ENCODE measurements around the gene GEMIN5. TPM values are rescaled to one million over a fixed set of nuclear protein-coding genes. Genes with fewer than 3 reads are reported as not detected.

The GEMIN5 gene
- total RNA-seq, 1 experiment from 2014 or later, result 35.8 TPM

GRCh38 chr5:154850255-154851062, 87.6 kb downstream of the GEMIN5 start, which contains the start of gene FAXDC2:
TSS of gene FAXDC2 (minus strand) at chr5:154850603. CDS start at chr5:154838178, 12,425 bp downstream.
- Histone ChIP-seq H3K23me2 (ENCODE audit: insufficient read length, low read depth, low read length, poor library complexity, severe bottlenecking) (no peaks in the 10 kb centered on the region), H4K91ac (ENCODE audit: insufficient read length, low read depth, low read length) (no peak within 1 kb of the TSS), H3T11ph (ENCODE audit: low read length) (no peak within 1 kb of the TSS), H3K79me2 (ENCODE audit: insufficient read depth, low read length) (no peaks in the 10 kb centered on the region), H2BK15ac (ENCODE audit: low read depth, low read length) (no peak within 1 kb of the TSS), H2AK5ac (ENCODE audit: insufficient read length, low read length) (no peak within 1 kb of the TSS), H3K9me3 (ENCODE audit: control insufficient read depth, low read depth, low read length) (no peaks in the 10 kb centered on the region), H3K4me1 (ENCODE audit: insufficient read depth, low read length) (no peaks in the 10 kb centered on the region), H4K8ac (replicated peaks; ENCODE audit: insufficient read length, low read depth, low read length) (no peak within 1 kb of the TSS), H2BK20ac (ENCODE audit: low read depth, low read length, poor library complexity, severe bottlenecking) (no peak within 1 kb of the TSS), H3K56ac (ENCODE audit: insufficient read length, low read depth, low read length) (no peak within 1 kb of the TSS), H3K27me3 (ENCODE audit: insufficient read depth, low read length) (no peaks in the 10 kb centered on the region), H4K5ac (ENCODE audit: insufficient read length, low read depth, low read length) (no peak within 1 kb of the TSS), H3K23ac (ENCODE audit: insufficient read length, low read depth, low read length) (no peak within 1 kb of the TSS), H3K4me2 (ENCODE audit: insufficient read depth, insufficient read length, low read length) (peak within 1 kb of the TSS; percentile 23), H2BK12ac (ENCODE audit: insufficient read length, low read depth, low read length) (no peak within 1 kb of the TSS), H3K79me1 (ENCODE audit: insufficient read depth, low read depth, low read length, poor library complexity, severe bottlenecking) (no peaks in the 10 kb centered on the region), H4K20me1 (ENCODE audit: control insufficient read depth, insufficient read depth, insufficient read length) (no peaks in the 10 kb centered on the region), H3K27ac (ENCODE audit: insufficient read length, low read depth, low read length) (peak within 1 kb of the TSS; percentile 5), H2BK5ac (ENCODE audit: insufficient read length, low read length) (no peak within 1 kb of the TSS), H3K14ac (ENCODE audit: insufficient read depth, low read length) (0 out of 2 replicates have a peak within 1 kb of the TSS, but pooled peaks have one; percentile 28), H3K4ac (ENCODE audit: low read depth, low read length) (no peak within 1 kb of the TSS), H2AFZ (ENCODE audit: low read length) (no peak within 1 kb of the TSS), H3K9ac (ENCODE audit: extremely low read depth, insufficient read length, low read length) (peak within 1 kb of the TSS; percentile 28), H3K18ac (ENCODE audit: insufficient read length, low read depth, low read length) (no peak within 1 kb of the TSS), H2BK120ac (ENCODE audit: low read depth, low read length, poor library complexity, severe bottlenecking) (no peak within 1 kb of the TSS)
- H3K4me1 Mint-ChIP-seq, result peaks cover 21 to 24% of the 10 kb centered on the region in 2 experiments
- H3K4me3 Mint-ChIP-seq, result peak within 1 kb of the TSS; percentile 78 to 83
- TF ChIP-seq, protein P1, sequence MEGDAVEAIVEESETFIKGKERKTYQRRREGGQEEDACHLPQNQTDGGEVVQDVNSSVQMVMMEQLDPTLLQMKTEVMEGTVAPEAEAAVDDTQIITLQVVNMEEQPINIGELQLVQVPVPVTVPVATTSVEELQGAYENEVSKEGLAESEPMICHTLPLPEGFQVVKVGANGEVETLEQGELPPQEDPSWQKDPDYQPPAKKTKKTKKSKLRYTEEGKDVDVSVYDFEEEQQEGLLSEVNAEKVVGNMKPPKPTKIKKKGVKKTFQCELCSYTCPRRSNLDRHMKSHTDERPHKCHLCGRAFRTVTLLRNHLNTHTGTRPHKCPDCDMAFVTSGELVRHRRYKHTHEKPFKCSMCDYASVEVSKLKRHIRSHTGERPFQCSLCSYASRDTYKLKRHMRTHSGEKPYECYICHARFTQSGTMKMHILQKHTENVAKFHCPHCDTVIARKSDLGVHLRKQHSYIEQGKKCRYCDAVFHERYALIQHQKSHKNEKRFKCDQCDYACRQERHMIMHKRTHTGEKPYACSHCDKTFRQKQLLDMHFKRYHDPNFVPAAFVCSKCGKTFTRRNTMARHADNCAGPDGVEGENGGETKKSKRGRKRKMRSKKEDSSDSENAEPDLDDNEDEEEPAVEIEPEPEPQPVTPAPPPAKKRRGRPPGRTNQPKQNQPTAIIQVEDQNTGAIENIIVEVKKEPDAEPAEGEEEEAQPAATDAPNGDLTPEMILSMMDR (conservative IDR thresholded peaks at IDR 0.05), result no peak
- H3K27me3 Mint-ChIP-seq (ENCODE audit: low read depth), result no peaks in the 10 kb centered on the region
- no peaks in the 10 kb centered on the region for H3K9me3 Mint-ChIP-seq
- WGBS (ENCODE audit: extremely low coverage, insufficient read length, low lambda C conversion rate), result no CpG with 5 or more reads among the region's 11 CpGs
- H3K27ac Mint-ChIP-seq, result peak within 1 kb of the TSS; percentile 81 to 97 (median 96); a peak in 6 of 7 replicates
- peak; percentile 81 for DNase-seq
- H3K36me3 Mint-ChIP-seq (ENCODE audit: insufficient read depth in 1 of 3, low read depth in 3 of 3), result no peaks in the 10 kb centered on the region; a peak in 1 of 7 replicates
